GM12801 (cell line): Measurements from ENCODE around the gene UQCRC1.

Source experiments
- CTCF ChIP-seq: IDR thresholded peaks from one replicate; pipeline ENCODE4 v1.5.1; 2011; ENCODE audit warnings: control low read depth; ENCODE audit not compliant: insufficient read length; ENCODE audit errors: extremely low read depth

UQCRC1 gene

GRCh38 chr3:48576647-48577046, 32.8 kb downstream of the UQCRC1 start:
- no peak for TF ChIP-seq CTCF

DNA sequence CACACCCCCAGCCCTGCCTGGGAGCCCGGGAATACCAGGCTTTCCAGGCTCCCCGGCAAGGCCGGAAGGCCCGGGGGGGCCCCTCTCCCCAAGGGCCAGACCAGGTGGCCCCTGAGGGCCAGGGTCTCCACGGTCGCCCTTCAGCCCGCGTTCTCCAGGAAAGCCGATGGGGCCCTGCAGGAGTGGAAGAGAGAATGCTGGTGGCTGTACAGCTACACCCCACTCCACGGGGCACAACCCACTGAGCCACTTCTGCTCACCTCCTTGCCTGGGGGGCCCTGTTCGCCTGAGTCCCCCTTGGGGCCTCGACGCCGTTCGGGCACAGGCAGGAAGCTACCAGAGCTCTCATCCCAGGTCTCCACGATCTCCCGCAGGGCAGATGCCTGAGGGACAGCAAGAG, 34.1 kb downstream of the UQCRC1 start:
- TF ChIP-seq CTCF: no peak

DNA sequence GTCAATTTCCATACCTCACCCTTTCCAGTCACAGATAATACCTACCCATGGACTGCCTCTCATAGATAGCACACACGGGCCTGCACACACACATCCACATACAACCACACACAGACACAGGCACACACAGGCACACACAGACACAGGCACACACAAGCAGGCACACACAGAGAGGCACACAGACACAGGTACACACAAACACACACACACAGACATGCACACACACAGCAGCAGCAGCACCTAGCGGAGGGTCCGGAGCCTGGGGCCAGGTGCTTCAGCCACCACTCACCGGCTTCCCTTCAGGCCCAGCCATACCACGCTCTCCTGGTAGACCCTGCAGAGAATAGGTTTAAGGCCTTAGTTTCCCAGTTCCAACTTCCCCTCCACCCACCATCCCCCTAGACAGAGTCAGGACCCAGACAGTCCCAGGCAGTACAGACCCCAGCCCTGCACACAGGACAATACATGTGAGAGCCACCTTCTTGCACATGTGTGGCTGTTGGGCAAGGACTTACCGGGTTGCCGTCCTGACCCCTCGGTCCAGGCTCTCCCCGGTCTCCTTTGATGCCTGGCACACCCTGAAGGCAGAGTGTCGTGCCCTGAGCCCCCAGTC, 35.4 kb downstream of the UQCRC1 start:
- TF ChIP-seq CTCF: no peak

DNA sequence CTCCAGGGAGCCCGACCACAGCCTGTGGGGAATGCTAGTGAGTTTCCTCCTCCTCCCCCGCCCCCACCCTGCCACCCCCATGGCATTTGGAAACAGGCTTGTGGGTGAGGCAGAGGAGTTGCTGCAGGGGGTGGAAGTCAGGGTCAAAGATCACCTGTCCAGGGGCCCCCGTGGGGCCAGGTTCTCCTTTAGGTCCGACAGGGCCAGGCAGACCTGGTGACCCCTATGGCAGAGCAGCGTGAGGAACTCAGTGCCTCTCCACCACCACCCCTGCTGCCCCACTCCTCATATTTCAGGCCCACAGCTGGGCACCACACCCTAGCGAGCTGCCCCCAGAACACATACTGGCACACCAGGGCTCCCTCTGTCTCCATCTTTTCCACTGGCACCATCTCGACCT, 36.9 kb downstream of the UQCRC1 start:
- no peak for TF ChIP-seq CTCF

DNA sequence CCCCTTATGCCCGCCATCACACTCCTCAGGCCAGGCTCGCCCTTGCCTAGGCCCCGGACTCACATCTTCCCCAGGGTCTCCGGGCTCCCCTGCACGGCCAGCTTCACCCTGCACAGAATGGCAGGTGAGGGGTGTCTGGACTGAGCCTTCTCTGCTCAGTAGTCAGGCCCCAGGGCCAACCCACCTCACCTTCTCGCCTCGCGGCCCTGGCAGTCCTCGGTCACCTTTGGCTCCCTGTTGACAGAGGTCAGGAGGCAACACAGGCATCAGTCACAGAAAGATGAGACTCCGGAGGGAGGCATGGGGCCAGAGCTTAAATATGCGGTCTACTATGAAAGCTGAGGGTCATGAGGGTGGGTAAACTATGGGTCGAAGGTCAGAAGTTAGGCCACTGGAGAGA, 37.5 kb downstream of the UQCRC1 start:
- TF ChIP-seq CTCF: no peak

DNA sequence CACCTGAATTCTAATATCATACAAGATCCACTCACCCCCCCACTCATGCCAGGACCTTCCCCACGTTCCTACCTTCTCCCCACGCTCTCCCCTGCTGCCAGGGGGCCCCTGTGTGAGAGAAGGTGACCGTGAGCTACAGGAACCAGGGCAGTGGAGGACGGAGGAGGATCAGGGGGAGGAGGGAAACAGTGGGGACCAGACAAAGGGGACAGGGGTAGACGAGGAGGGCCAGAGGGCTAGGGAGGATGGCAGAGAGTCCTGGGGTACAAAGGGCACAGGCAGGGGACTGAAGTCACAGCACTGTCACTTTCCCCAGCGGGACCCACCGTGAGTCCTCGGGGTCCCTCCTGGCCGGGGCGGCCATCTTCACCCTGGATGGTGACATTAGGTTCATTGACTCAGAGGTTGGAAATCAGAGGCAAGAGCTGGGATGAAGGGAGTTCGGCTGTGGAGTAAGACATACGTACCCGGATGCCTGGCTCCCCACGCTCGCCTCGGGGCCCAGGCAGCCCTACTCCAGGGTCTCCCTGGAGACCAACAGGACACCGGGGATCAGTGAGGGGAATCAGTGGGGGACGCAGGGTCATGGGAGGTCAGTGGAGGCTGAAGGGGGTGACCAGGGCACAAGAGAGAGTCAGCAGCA, 39.5 kb downstream of the UQCRC1 start:
- TF ChIP-seq CTCF: no peak

- no peak for TF ChIP-seq CTCF
These were observed 40.0 kb downstream of the UQCRC1 start for GRCh38 chr3:48569400-48569799.
